ENCODE data around the gene WDR47. TPM values are rescaled to one million over a fixed set of nuclear protein-coding genes. Genes with fewer than 3 reads are reported as not detected.
"Not testable (repeated sequence)": the region's sequence is repeated elsewhere in the genome, so short reads cannot be mapped to it uniquely, and the experiment has no call there.

Gene WDR47
- total RNA-seq, 1 experiment from 2014 or later, result 16.1 TPM

- no peak for DNase-seq (ENCODE audit: unreplicated experiment)
- peaks cover 7% of the 10 kb centered on the region for H3K4me1 Mint-ChIP-seq (ENCODE audit: insufficient read depth, unreplicated experiment)
- no TSS peak for BruUV-seq (replicated peaks)
- CTCF ChIA-PET, result interaction anchor here (0.6 to 1.6 kb wide), 4 partner anchors 24 to 326 kb away, joined by 3 to 5 read pairs (median 3); no protein-coding TSS in a partner anchor
- no peak overlapping the region for H3K4me3 Mint-ChIP-seq (ENCODE audit: unreplicated experiment)
- H3K27me3 Mint-ChIP-seq (ENCODE audit: insufficient read depth, unreplicated experiment), result no peaks in the 10 kb centered on the region
- TF ChIP-seq CTCF (IDR thresholded peaks at IDR 0.05; ENCODE audit: unreplicated experiment), result no peak
- H3K27ac Mint-ChIP-seq (ENCODE audit: low read depth, unreplicated experiment), result no peak overlapping the region
- no peaks in the 10 kb centered on the region for H3K9me3 Mint-ChIP-seq (ENCODE audit: unreplicated experiment)
- intact Hi-C loops (cut with micrococcal nuclease), result no loop called here
- H3K36me3 Mint-ChIP-seq (ENCODE audit: insufficient read depth, unreplicated experiment), result peaks cover 33% of the 10 kb centered on the region
- POLR2A ChIA-PET, result interaction anchor here (0.6 to 0.8 kb wide), 4 partner anchors 11 to 1043 kb away, joined by 3 to 4 read pairs (median 3); partner anchors contain the start of gene WDR47
Measured at GRCh38 chr1:109061183-109061582, 19.3 kb upstream of the WDR47 start.

GRCh38 chr1:109060707-109061106, 18.8 kb upstream of the WDR47 start:
- no TSS peak for BruUV-seq (replicated peaks)
- H3K4me1 Mint-ChIP-seq (ENCODE audit: insufficient read depth, unreplicated experiment), result peaks cover 7% of the 10 kb centered on the region
- no peak overlapping the region for H3K27ac Mint-ChIP-seq (ENCODE audit: low read depth, unreplicated experiment)
- peaks cover 29% of the 10 kb centered on the region for H3K36me3 Mint-ChIP-seq (ENCODE audit: insufficient read depth, unreplicated experiment)
- ChIA-PET POLR2A (interaction anchor here (0.6 to 0.8 kb wide), 4 partner anchors 11 to 1043 kb away, joined by 3 to 4 read pairs (median 3); partner anchors contain the start of gene WDR47), CTCF (interaction anchor here (0.6 to 1.6 kb wide), 3 partner anchors 39 to 326 kb away, joined by 3 to 5 read pairs (median 3); no protein-coding TSS in a partner anchor)
- no peaks in the 10 kb centered on the region for H3K27me3 Mint-ChIP-seq (ENCODE audit: insufficient read depth, unreplicated experiment)
- no peak for TF ChIP-seq CTCF (IDR thresholded peaks at IDR 0.05; ENCODE audit: unreplicated experiment)
- H3K9me3 Mint-ChIP-seq (ENCODE audit: unreplicated experiment), result no peaks in the 10 kb centered on the region
- intact Hi-C loops (cut with micrococcal nuclease), result no loop called here
- DNase-seq (ENCODE audit: unreplicated experiment), result no peak
- no peak overlapping the region for H3K4me3 Mint-ChIP-seq (ENCODE audit: unreplicated experiment)

- peaks cover 17% of the 10 kb centered on the region for H3K36me3 Mint-ChIP-seq (ENCODE audit: insufficient read depth, unreplicated experiment)
- no peaks in the 10 kb centered on the region for H3K9me3 Mint-ChIP-seq (ENCODE audit: unreplicated experiment)
- BruUV-seq (replicated peaks), result no TSS peak
- H3K4me3 Mint-ChIP-seq (ENCODE audit: unreplicated experiment), result no peak overlapping the region
- no peak for TF ChIP-seq CTCF (IDR thresholded peaks at IDR 0.05; ENCODE audit: unreplicated experiment)
- no peak for DNase-seq (ENCODE audit: unreplicated experiment)
- intact Hi-C loops (cut with micrococcal nuclease), result no loop called here
- ChIA-PET CTCF (interaction anchor here (2.4 kb wide), 1 partner anchor 40 kb away, joined by 11 read pairs; no protein-coding TSS in a partner anchor), POLR2A (interaction anchor here (1.1 to 1.3 kb wide), 2 partner anchors 19 to 32 kb away, joined by 3 to 4 read pairs; partner anchors contain the start of gene TMEM167B)
- peaks cover 7% of the 10 kb centered on the region for H3K4me1 Mint-ChIP-seq (ENCODE audit: insufficient read depth, unreplicated experiment)
- no peaks in the 10 kb centered on the region for H3K27me3 Mint-ChIP-seq (ENCODE audit: insufficient read depth, unreplicated experiment)
- no peak overlapping the region for H3K27ac Mint-ChIP-seq (ENCODE audit: low read depth, unreplicated experiment)
Measured at GRCh38 chr1:109059026-109059425, 17.1 kb upstream of the WDR47 start.

GRCh38 chr1:109056064-109056463, 14.2 kb upstream of the WDR47 start:
- H3K36me3 Mint-ChIP-seq (ENCODE audit: insufficient read depth, unreplicated experiment), result no peaks in the 10 kb centered on the region
- peaks cover 7% of the 10 kb centered on the region for H3K4me1 Mint-ChIP-seq (ENCODE audit: insufficient read depth, unreplicated experiment)
- ChIA-PET CTCF (interaction anchor here (0.6 kb wide), 1 partner anchor 9 kb away, joined by 4 read pairs; no protein-coding TSS in a partner anchor), POLR2A (interaction anchor here (0.6 to 1.0 kb wide), 3 partner anchors 13 to 210 kb away, joined by 3 to 4 read pairs (median 3); no protein-coding TSS in a partner anchor)
- TF ChIP-seq CTCF (IDR thresholded peaks at IDR 0.05; ENCODE audit: unreplicated experiment), result no peak
- no TSS peak for BruUV-seq (replicated peaks)
- H3K27me3 Mint-ChIP-seq (ENCODE audit: insufficient read depth, unreplicated experiment), result no peaks in the 10 kb centered on the region
- intact Hi-C loops (cut with micrococcal nuclease), result no loop called here
- H3K9me3 Mint-ChIP-seq (ENCODE audit: unreplicated experiment), result no peaks in the 10 kb centered on the region
- no peak for DNase-seq (ENCODE audit: unreplicated experiment)
- no peak overlapping the region for H3K4me3 Mint-ChIP-seq (ENCODE audit: unreplicated experiment)
- no peak overlapping the region for H3K27ac Mint-ChIP-seq (ENCODE audit: low read depth, unreplicated experiment)

DNA sequence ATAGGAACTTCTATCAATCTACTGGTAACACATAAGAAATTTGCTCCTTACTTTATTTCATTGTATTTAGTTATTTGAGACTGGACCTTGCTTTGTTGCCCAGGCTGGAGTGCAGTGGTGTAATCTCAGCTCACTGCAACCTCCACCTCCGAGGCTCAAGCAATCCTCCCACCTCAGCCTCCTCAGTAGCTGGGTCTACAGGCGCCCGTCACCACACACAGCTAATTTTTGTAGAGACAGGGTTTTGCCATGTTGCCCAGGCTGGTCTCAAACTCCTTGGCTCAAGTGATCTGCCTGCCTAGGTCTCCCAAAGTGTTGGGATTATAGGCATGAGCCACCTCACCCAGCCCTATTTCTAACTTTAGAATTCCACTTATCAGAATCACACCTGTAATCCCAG, 10.2 kb upstream of the WDR47 start:
- CTCF ChIA-PET; H3K9me3 Mint-ChIP-seq (ENCODE audit: unreplicated experiment); BruUV-seq (replicated peaks); H3K36me3 Mint-ChIP-seq (ENCODE audit: insufficient read depth, unreplicated experiment); H3K27ac Mint-ChIP-seq (ENCODE audit: low read depth, unreplicated experiment); H3K27me3 Mint-ChIP-seq (ENCODE audit: insufficient read depth, unreplicated experiment); DNase-seq (ENCODE audit: unreplicated experiment); H3K4me3 Mint-ChIP-seq (ENCODE audit: unreplicated experiment); intact Hi-C loops (cut with micrococcal nuclease): not testable (repeated sequence)
- H3K4me1 Mint-ChIP-seq (ENCODE audit: insufficient read depth, unreplicated experiment), result peaks cover 14% of the 10 kb centered on the region
- POLR2A ChIA-PET, result interaction anchor here (1.0 kb wide), 1 partner anchor 10 kb away, joined by 3 read pairs; the partner anchor contains the start of gene WDR47
